ENCODE data around the gene L1CAM.

Gene L1CAM

GRCh38 chrX:153924149-153924861, 38.3 kb upstream of the L1CAM start:
- peak; percentile 59 for DNase-seq

- no peak for DNase-seq
Observed at GRCh38 chrX:153922932-153923857, 37.2 kb upstream of the L1CAM start.

GRCh38 chrX:153921511-153922446, 35.8 kb upstream of the L1CAM start:
- no peak for DNase-seq

GRCh38 chrX:153921070-153921469, 35.1 kb upstream of the L1CAM start:
- DNase-seq = no peak

- no peak for DNase-seq
Observed at GRCh38 chrX:153920546-153920945, 34.6 kb upstream of the L1CAM start.

GRCh38 chrX:153919281-153919680, 33.3 kb upstream of the L1CAM start:
- DNase-seq = no peak

- no peak for DNase-seq
Observed at GRCh38 chrX:153917869-153918268, 31.9 kb upstream of the L1CAM start.

GRCh38 chrX:153913701-153914100, 27.7 kb upstream of the L1CAM start:
- DNase-seq = no peak

- no peak for DNase-seq
Observed at GRCh38 chrX:153913211-153913610, 27.2 kb upstream of the L1CAM start.

- DNase-seq = no peak
Observed at GRCh38 chrX:153911798-153912197, 25.8 kb upstream of the L1CAM start.

- no peak for DNase-seq
Observed at GRCh38 chrX:153910446-153910845, 24.5 kb upstream of the L1CAM start.

- no peak for DNase-seq
Observed at GRCh38 chrX:153909980-153910360, 24.0 kb upstream of the L1CAM start.

GRCh38 chrX:153909024-153909979, 23.3 kb upstream of the L1CAM start:
- DNase-seq = no peak

GRCh38 chrX:153908219-153908860, 22.4 kb upstream of the L1CAM start:
- no peak for DNase-seq

GRCh38 chrX:153907456-153907855, 21.5 kb upstream of the L1CAM start:
- no peak for DNase-seq

- peak; percentile 31 for DNase-seq
Observed at GRCh38 chrX:153906126-153906917, 20.3 kb upstream of the L1CAM start.

GRCh38 chrX:153905481-153906095, 19.6 kb upstream of the L1CAM start:
- no peak for DNase-seq

- no peak for DNase-seq
Observed at GRCh38 chrX:153903991-153904957, 18.3 kb upstream of the L1CAM start, which contains the start of gene AVPR2. TSS of gene AVPR2 (plus strand) at chrX:153904673. CDS start at chrX:153905146, 473 bp downstream.

All from CD4-positive, alpha-beta T cell treated with Interleukin-10 for 1 hour (primary cell).